SK-N-SH (cell line): Measurements from ENCODE around the gene MMD2. TPM values are rescaled to one million over a fixed set of nuclear protein-coding genes. Genes with fewer than 3 reads are reported as not detected.

Experiments used
- CTCF ChIA-PET: fragments of 300-600, 350-600 bp; formaldehyde crosslinking; extraction: SDS; loops from one replicate; lab custom pipeline; 2021; lab: Yijun Ruan, JAX
- POLR2A ChIA-PET: fragments of 350-600 bp; sonication (Branson Sonifier 250); formaldehyde crosslinking; extraction: SDS; loops from one replicate; lab custom pipeline; 2020; ENCODE audit warnings: antibody characterized with exemption, inconsistent platforms; lab: Yijun Ruan, JAX
- DNase-seq: peaks from one replicate; pipeline ENCODE4 v3.0.0; 2012
- H2AFZ ChIP-seq: fragments of 200-600 bp; sonication (generic); 2 replicates; pipeline ENCODE4 v1.8.1; 2016; ENCODE audit warnings: antibody characterized with exemption, mild to moderate bottlenecking, low read depth
- H3F3A ChIP-seq: fragments of 200-600 bp; sonication (generic); replicated peaks from 2 replicates; pipeline ENCODE3; 2016; ENCODE audit warnings: antibody characterized with exemption, mild to moderate bottlenecking; ENCODE audit not compliant: insufficient read depth
- H3K27ac ChIP-seq, 2 experiments: fragments of 200-500 bp in 1 of 2; fragments of 200-600 bp in 1 of 2; sonication (Bioruptor generic) in 1 of 2; sonication (generic), shearing (Covaris generic) in 1 of 2; 2 replicates each; pipeline versions ENCODE4 v1.5.1 to v1.6.1; 2014 to 2016; ENCODE audit warnings: low read depth in 2 of 2, inconsistent platforms in 1 of 2, low read length in 1 of 2, mild to moderate bottlenecking in 1 of 2, mixed read lengths in 1 of 2
- H3K27me3 ChIP-seq: fragments of 200-600 bp; sonication (generic), shearing (Covaris generic); 2 replicates; pipeline ENCODE4 v1.6.1; 2016; ENCODE audit warnings: mixed run types; ENCODE audit not compliant: insufficient read depth
- H3K36me3 ChIP-seq, 2 experiments: fragments of 200-500 bp in 1 of 2; fragments of 200-600 bp in 1 of 2; sonication (Bioruptor generic) in 1 of 2; sonication (generic) in 1 of 2; replicated peaks in 1 of 2; 2 replicates each; pipeline versions ENCODE3 to v1.5.1; 2014 to 2016; ENCODE audit warnings: low read length in 1 of 2, mild to moderate bottlenecking in 1 of 2; ENCODE audit not compliant: insufficient read depth in 2 of 2, control insufficient read depth in 1 of 2
- H3K4me1 ChIP-seq, 2 experiments: fragments of 200-500 bp in 1 of 2; fragments of 200-600 bp in 1 of 2; sonication (Bioruptor generic) in 1 of 2; sonication (generic), shearing (Covaris generic) in 1 of 2; 2 replicates each; pipeline versions ENCODE4 v1.5.1 to v1.6.1; 2014 to 2016; ENCODE audit warnings: low read depth in 1 of 2, low read length in 1 of 2, mixed run types in 1 of 2; ENCODE audit not compliant: insufficient read depth in 2 of 2, control insufficient read depth in 1 of 2
- H3K4me2 ChIP-seq: fragments of 200-600 bp; sonication (generic), shearing (Covaris generic); 2 replicates; pipeline ENCODE4 v1.6.1; 2017; ENCODE audit warnings: mixed run types
- H3K4me3 ChIP-seq, 2 experiments: fragments of 200-500 bp in 1 of 2; fragments of 200-600 bp in 1 of 2; sonication (Bioruptor generic) in 1 of 2; sonication (generic), shearing (Covaris generic) in 1 of 2; 2 replicates each; pipeline versions ENCODE4 v1.5.1 to v1.8.1; 2014 to 2016; ENCODE audit warnings: low read depth in 2 of 2, inconsistent platforms in 1 of 2, low read length in 1 of 2, mild to moderate bottlenecking in 1 of 2, mixed read lengths in 1 of 2, moderate library complexity in 1 of 2
- H3K79me2 ChIP-seq: fragments of 200-600 bp; sonication (generic); 2 replicates; pipeline ENCODE4 v1.8.1; 2017; ENCODE audit warnings: mild to moderate bottlenecking; ENCODE audit not compliant: insufficient read depth
- H3K9ac ChIP-seq: fragments of 200-600 bp; sonication (generic); 2 replicates; pipeline ENCODE4 v1.6.1; 2017; ENCODE audit warnings: mixed run types
- H3K9me2 ChIP-seq: fragments of 200-600 bp; sonication (generic); 2 replicates; pipeline ENCODE4 v1.6.1; 2017; ENCODE audit warnings: mixed run types
- H3K9me3 ChIP-seq: fragments of 200-600 bp; sonication (generic); 2 replicates; pipeline ENCODE4 v1.6.1; 2017; ENCODE audit warnings: mixed run types, mild to moderate bottlenecking, moderate library complexity
- H4K20me1 ChIP-seq: fragments of 200-600 bp; sonication (generic); 2 replicates; pipeline ENCODE4 v1.6.1; 2017; ENCODE audit warnings: mild to moderate bottlenecking, mixed run types; ENCODE audit not compliant: insufficient read depth
- CHD2 ChIP-seq: fragments of 150-350 bp; IDR thresholded peaks from 2 replicates; pipeline ENCODE4 v1.6.1; 2018; ENCODE audit warnings: low read length; ENCODE audit not compliant: partially characterized antibody
- ELF1 ChIP-seq: IDR thresholded peaks from 2 replicates; pipeline ENCODE4 v1.4.0; 2012
- EZH2phosphoT487 ChIP-seq: fragments of 200-600 bp; sonication (generic); IDR thresholded peaks from 2 replicates; pipeline ENCODE4 v1.6.1; 2017; ENCODE audit warnings: low read depth, mixed run types, mild to moderate bottlenecking, antibody characterized with exemption, moderate library complexity, borderline replicate concordance
- FOSL2 ChIP-seq: IDR thresholded peaks from 2 replicates; pipeline ENCODE4 v1.4.0; 2012; ENCODE audit warnings: low read depth, mild to moderate bottlenecking, moderate library complexity, borderline replicate concordance
- FOXM1 ChIP-seq: IDR thresholded peaks from 2 replicates; pipeline ENCODE4 v1.4.0; 2012; ENCODE audit warnings: low read depth, mild to moderate bottlenecking
- GATA2 ChIP-seq: sonication (generic); formaldehyde crosslinking; IDR thresholded peaks from 2 replicates; pipeline ENCODE4 v1.5.0; 2020; ENCODE audit warnings: mild to moderate bottlenecking, missing genetic modification reagents
- JUND ChIP-seq: IDR thresholded peaks from 2 replicates; pipeline ENCODE4 v1.4.0; 2012
- MXI1 ChIP-seq: IDR thresholded peaks from 2 replicates; pipeline ENCODE4 v1.6.1; 2012; ENCODE audit warnings: mild to moderate bottlenecking, low read depth, low read length, improper control_type of control experiment
- NFIC ChIP-seq: IDR thresholded peaks from 2 replicates; pipeline ENCODE4 v1.4.0; 2012; ENCODE audit warnings: borderline replicate concordance
- NRF1 ChIP-seq: IDR thresholded peaks from 2 replicates; pipeline ENCODE4 v1.6.1; 2012; ENCODE audit warnings: low read depth, mild to moderate bottlenecking, low read length
- POLR2AphosphoS5 ChIP-seq: IDR thresholded peaks from 2 replicates; pipeline ENCODE4 v1.6.1; 2012; ENCODE audit warnings: low read depth, low read length
- RAD21 ChIP-seq: IDR thresholded peaks from 2 replicates; pipeline ENCODE4 v1.6.1; 2012; ENCODE audit warnings: mild to moderate bottlenecking, low read length
- RCOR1 ChIP-seq: fragments of 150-350 bp; IDR thresholded peaks from 2 replicates; pipeline ENCODE4 v1.6.1; 2017; ENCODE audit warnings: antibody characterized with exemption, low read length
- SIN3A ChIP-seq: IDR thresholded peaks from 2 replicates; pipeline ENCODE4 v1.6.1; 2012; ENCODE audit warnings: low read depth, mild to moderate bottlenecking, low read length, moderate library complexity, borderline replicate concordance
- SMC3 ChIP-seq: IDR thresholded peaks from 2 replicates; pipeline ENCODE4 v1.6.1; 2012; ENCODE audit warnings: low read depth, low read length, improper control_type of control experiment
- TEAD4 ChIP-seq: IDR thresholded peaks from 2 replicates; pipeline ENCODE4 v1.4.0; 2012; ENCODE audit warnings: mild to moderate bottlenecking, borderline replicate concordance; ENCODE audit not compliant: insufficient read depth
- WGBS: methylation state at CpG from one replicate; pipeline ENCODE4 v1.1.6; 2017; ENCODE audit warnings: low lambda C conversion rate; 5-methylcytosine and 5-hydroxymethylcytosine counted together
- polyA plus RNA-seq, 3 experiments: library from polyadenylated mRNA; depleted of rRNA; stranded (reverse); fragments of >200 nt; gene quantifications; 2 replicates each; pipeline ENCODE4 v1.2.3, GENCODE V29; 2012
- TF ChIP-seq, protein P1 (sequence below): IDR thresholded peaks from 2 replicates; pipeline ENCODE4 v1.4.0; 2012; ENCODE audit warnings: low read depth
- TF ChIP-seq, protein P2 (sequence below): IDR thresholded peaks from 2 replicates; pipeline ENCODE4; 2012
- TF ChIP-seq, protein P3 (sequence below): fragments of 200-600 bp; sonication (generic); IDR thresholded peaks from 2 replicates; pipeline ENCODE4 v1.6.1; 2017; ENCODE audit warnings: antibody characterized with exemption, mild to moderate bottlenecking, moderate library complexity
- TF ChIP-seq, protein P4 (sequence below): IDR thresholded peaks from 2 replicates; pipeline ENCODE4 v1.4.0; 2012; ENCODE audit warnings: low read depth, borderline replicate concordance

Gene MMD2
- polyA plus RNA-seq, 1 of the 3 experiments (the other 2 are of a cell fraction): not detected

DNA sequence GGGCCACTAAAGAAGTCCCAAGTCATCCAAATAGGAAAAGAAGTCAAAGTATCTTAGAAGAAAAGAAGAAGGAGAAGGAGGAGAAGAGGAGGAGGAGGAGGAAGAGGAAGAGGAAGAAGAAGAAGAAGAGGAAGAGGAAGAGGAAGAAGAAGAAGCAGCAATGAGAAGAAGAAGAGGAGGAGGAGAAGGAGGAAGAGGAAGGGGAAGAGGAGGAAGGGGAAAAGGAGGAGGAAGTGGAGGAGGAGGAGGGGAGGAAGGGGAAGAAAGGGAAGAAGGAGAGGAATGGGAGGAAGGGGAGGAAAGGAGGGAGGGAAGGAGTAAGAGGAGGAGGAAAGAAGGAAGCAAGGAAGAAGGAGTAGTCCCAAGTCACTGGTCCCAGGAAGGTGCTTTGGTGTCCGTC is 53.8 kb downstream of the MMD2 start (continued):
- TF ChIP-seq SMC3 (no peak), FOSL2 (no peak)

DNA sequence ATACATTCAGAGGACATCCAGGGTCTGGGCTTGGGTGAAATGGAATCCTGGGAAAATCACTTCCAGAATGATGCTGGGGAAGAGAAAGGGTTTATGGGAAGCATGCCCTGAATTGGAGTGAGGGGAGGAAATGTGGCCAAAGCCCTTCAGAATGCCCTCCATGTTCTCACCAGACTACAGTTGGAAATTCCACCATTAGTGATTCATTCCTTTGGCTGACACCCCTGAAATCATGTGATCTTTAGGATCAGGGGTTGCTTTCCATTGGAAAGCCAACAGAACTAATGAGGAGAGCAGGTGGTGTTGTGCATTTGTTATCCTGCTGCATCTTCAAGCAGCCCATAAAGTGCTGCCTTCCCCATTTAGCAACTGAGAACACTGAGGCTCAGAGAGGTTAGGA is 54.6 kb downstream of the MMD2 start:
- H3K27me3 ChIP-seq: peaks cover 4% of the 10 kb centered on the region; the same call in 1 of the 2 replicates
- no peaks in the 10 kb centered on the region for H3K9me3 ChIP-seq
- H2AFZ ChIP-seq: no peak overlapping the region
- H3K27ac ChIP-seq: no peak overlapping the region
- H3K79me2 ChIP-seq: no peaks in the 10 kb centered on the region
- H3K36me3 ChIP-seq: no peaks in the 10 kb centered on the region
- H3K4me1 ChIP-seq: peaks cover 0 to 2% of the 10 kb centered on the region in 2 experiments; a peak in 1 of 4 replicates
- no peaks in the 10 kb centered on the region for H3F3A ChIP-seq
- ChIA-PET POLR2A (no interaction called here), CTCF (interaction anchor here (0.5 to 2.2 kb wide), 2 partner anchors 21 to 106 kb away, joined by 3 to 6 read pairs; partner anchors contain the start of gene RADIL)
- H3K4me3 ChIP-seq: no peak overlapping the region
- H4K20me1 ChIP-seq: no peaks in the 10 kb centered on the region
- H3K4me2 ChIP-seq: no peak overlapping the region
- TF ChIP-seq TEAD4 (no peak), JUND (no peak), MXI1 (no peak), RAD21 (no peak), NFIC (no peak)
- TF ChIP-seq, protein P1, sequence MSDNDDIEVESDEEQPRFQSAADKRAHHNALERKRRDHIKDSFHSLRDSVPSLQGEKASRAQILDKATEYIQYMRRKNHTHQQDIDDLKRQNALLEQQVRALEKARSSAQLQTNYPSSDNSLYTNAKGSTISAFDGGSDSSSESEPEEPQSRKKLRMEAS: no peak
- TF ChIP-seq, protein P2, sequence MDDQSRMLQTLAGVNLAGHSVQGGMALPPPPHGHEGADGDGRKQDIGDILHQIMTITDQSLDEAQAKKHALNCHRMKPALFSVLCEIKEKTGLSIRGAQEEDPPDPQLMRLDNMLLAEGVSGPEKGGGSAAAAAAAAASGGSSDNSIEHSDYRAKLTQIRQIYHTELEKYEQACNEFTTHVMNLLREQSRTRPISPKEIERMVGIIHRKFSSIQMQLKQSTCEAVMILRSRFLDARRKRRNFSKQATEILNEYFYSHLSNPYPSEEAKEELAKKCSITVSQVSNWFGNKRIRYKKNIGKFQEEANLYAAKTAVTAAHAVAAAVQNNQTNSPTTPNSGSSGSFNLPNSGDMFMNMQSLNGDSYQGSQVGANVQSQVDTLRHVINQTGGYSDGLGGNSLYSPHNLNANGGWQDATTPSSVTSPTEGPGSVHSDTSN: no peak
- TF ChIP-seq, protein P3, sequence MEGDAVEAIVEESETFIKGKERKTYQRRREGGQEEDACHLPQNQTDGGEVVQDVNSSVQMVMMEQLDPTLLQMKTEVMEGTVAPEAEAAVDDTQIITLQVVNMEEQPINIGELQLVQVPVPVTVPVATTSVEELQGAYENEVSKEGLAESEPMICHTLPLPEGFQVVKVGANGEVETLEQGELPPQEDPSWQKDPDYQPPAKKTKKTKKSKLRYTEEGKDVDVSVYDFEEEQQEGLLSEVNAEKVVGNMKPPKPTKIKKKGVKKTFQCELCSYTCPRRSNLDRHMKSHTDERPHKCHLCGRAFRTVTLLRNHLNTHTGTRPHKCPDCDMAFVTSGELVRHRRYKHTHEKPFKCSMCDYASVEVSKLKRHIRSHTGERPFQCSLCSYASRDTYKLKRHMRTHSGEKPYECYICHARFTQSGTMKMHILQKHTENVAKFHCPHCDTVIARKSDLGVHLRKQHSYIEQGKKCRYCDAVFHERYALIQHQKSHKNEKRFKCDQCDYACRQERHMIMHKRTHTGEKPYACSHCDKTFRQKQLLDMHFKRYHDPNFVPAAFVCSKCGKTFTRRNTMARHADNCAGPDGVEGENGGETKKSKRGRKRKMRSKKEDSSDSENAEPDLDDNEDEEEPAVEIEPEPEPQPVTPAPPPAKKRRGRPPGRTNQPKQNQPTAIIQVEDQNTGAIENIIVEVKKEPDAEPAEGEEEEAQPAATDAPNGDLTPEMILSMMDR: no peak
- TF ChIP-seq, all 33 proteins: peak for 0
- no peaks in the 10 kb centered on the region for H3K9me2 ChIP-seq
- H3K9ac ChIP-seq: no peak overlapping the region
- DNase-seq: no peak

DNA sequence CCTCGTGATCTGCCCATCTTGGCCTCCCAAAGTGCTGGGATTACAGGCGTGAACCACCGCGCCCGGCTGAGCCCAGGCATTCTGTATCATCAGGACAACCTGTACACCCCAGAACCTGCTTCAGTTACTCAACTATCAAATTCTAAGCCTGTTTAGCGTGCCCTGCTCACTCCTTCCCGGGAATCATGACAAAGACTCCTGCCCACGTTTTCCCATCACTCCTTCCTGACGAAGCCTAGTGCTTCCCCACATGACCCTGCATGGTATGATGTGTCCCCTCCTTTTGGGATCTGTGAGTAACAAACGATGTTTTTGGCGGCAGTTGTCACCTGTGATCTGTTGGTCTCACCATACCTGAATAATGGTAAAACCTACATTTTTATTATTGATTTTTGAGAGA is 63.2 kb downstream of the MMD2 start:
- WGBS: 69% methylated on average over 11 of the region's 11 CpGs
- H3K9me2 ChIP-seq: no peaks in the 10 kb centered on the region
- TF ChIP-seq, protein P2: no peak
- TF ChIP-seq JUND: no peak
- no peak for TF ChIP-seq RCOR1
- no peak for TF ChIP-seq CHD2
- no peak for TF ChIP-seq SIN3A
- TF ChIP-seq NRF1: no peak
- TF ChIP-seq NFIC: no peak
- no peak for TF ChIP-seq GATA2 (CRISPR knock-in tag)
- TF ChIP-seq RAD21: no peak
- TF ChIP-seq, protein P4, sequence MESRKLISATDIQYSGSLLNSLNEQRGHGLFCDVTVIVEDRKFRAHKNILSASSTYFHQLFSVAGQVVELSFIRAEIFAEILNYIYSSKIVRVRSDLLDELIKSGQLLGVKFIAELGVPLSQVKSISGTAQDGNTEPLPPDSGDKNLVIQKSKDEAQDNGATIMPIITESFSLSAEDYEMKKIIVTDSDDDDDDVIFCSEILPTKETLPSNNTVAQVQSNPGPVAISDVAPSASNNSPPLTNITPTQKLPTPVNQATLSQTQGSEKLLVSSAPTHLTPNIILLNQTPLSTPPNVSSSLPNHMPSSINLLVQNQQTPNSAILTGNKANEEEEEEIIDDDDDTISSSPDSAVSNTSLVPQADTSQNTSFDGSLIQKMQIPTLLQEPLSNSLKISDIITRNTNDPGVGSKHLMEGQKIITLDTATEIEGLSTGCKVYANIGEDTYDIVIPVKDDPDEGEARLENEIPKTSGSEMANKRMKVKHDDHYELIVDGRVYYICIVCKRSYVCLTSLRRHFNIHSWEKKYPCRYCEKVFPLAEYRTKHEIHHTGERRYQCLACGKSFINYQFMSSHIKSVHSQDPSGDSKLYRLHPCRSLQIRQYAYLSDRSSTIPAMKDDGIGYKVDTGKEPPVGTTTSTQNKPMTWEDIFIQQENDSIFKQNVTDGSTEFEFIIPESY: no peak
- no peak for TF ChIP-seq EZH2phosphoT487
- TF ChIP-seq FOXM1: no peak
- no peak for TF ChIP-seq SMC3
- no peak for TF ChIP-seq POLR2AphosphoS5
- TF ChIP-seq, protein P1: no peak
- TF ChIP-seq ELF1: no peak

More for the DNA sequence above, 63.2 kb downstream of the MMD2 start:
- H3K79me2 ChIP-seq: no peaks in the 10 kb centered on the region
- H3K27me3 ChIP-seq: no peaks in the 10 kb centered on the region
- H2AFZ ChIP-seq: no peak overlapping the region
- H3K4me3 ChIP-seq: no peak overlapping the region
- no peak overlapping the region for H3K4me2 ChIP-seq
- no peak overlapping the region for H3K27ac ChIP-seq
- H3K36me3 ChIP-seq: no peaks in the 10 kb centered on the region
- H3K9me3 ChIP-seq: no peaks in the 10 kb centered on the region
- POLR2A ChIA-PET: no interaction called here
- DNase-seq: no peak
- H3K9ac ChIP-seq: no peak overlapping the region
- H4K20me1 ChIP-seq: no peaks in the 10 kb centered on the region
- H3F3A ChIP-seq: no peaks in the 10 kb centered on the region
- no peaks in the 10 kb centered on the region for H3K4me1 ChIP-seq
- CTCF ChIA-PET: interaction anchor here (0.7 to 5.7 kb wide), 3 partner anchors 12 to 66 kb away, joined by 3 to 50 read pairs (median 3); partner anchors contain the start of gene RADIL
